Measurements from ENCODE around the gene SP140. TPM values are rescaled to one million over a fixed set of nuclear protein-coding genes. Genes with fewer than 3 reads are reported as not detected.
"Not testable (repeated sequence)": the region's sequence is repeated elsewhere in the genome, so short reads cannot be mapped to it uniquely, and the experiment has no call there.

The SP140 gene
- total and polyA plus RNA-seq, 2 of the 13 experiments (the other 11 are each of a cell fraction or from before 2014, with no cell fraction given) = 0.57 to 0.80 TPM

DNA sequence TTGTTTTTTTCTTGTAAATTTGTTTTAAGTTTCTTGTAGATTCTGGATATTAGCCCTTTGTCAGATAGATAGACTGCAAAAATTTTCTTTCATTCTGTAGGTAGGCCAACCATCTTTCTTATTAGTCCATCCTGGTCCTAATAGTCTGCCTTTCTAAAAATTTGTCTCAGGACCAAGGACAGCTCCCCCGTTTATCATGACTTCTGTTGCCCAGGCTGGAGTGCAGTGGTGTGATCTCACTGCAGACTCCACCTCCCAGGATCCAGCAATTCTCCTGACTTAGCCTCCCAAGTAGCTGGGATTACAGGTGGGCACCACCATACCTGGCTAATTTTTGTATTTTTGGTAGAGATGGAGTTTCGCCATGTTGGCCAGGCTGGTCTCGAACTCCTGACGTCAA is 63.8 kb downstream of the SP140 start:
- POLR2A ChIA-PET; H2AFZ ChIP-seq (ENCODE audit: low read length); H3K4me1 ChIP-seq (ENCODE audit: insufficient read depth, low read length); H3K4me3 ChIP-seq (replicated peaks in 1 of 3; ENCODE audit: insufficient read depth in 1 of 3, low read depth in 2 of 3, low read length in 3 of 3); H3K4me2 ChIP-seq (ENCODE audit: low read depth, low read length); FAIRE-seq; H3K9me3 ChIP-seq (ENCODE audit: low read length); in situ Hi-C loops (cut with HindIII; ENCODE audit: extremely low pct_ligation_motif_present, low pct_unique_long_range_greater_than_20kb); CTCF ChIA-PET (ENCODE audit: low intra/inter-chr PET ratio, low total read pairs); H4K20me1 ChIP-seq (ENCODE audit: insufficient read depth, low read length); H3K9ac ChIP-seq (ENCODE audit: insufficient read depth, low read depth, low read length); H3K27me3 ChIP-seq (ENCODE audit: control insufficient read depth in 1 of 2, insufficient read depth in 2 of 2, low read length in 2 of 2); H3K27ac ChIP-seq (ENCODE audit: extremely low read length, insufficient read depth, low read length); H3K79me2 ChIP-seq (ENCODE audit: insufficient read depth, low read length); BruUV-seq (replicated peaks); H3K36me3 ChIP-seq (replicated peaks in 1 of 2; ENCODE audit: control insufficient read depth in 1 of 2, insufficient read depth in 2 of 2, low read length in 2 of 2); intact Hi-C loops (cut with micrococcal nuclease; ENCODE audit: unreplicated experiment): not testable (repeated sequence)
- ATAC-seq (peak; percentile 36; the same call in 1 of the 3 replicates), DNase-seq (ENCODE audit: low spot score) (peak; percentile 31)
- TF ChIP-seq EHMT2 (IDR thresholded peaks at IDR 0.05; ENCODE audit: borderline replicate concordance, low read depth, low read length) (peak; percentile 68), KLF16 (CRISPR knock-in tag; IDR thresholded peaks at IDR 0.05) (peak in 1 of 2 experiments; percentile 63; a peak in 1 of 4 replicates), FOXK1 (CRISPR knock-in tag; IDR thresholded peaks at IDR 0.05; ENCODE audit: borderline replicate concordance, low read depth) (peak; percentile 33; the same call in 1 of the 2 replicates), ZNF331 (CRISPR knock-in tag; IDR thresholded peaks at IDR 0.05) (0 out of 2 replicates have a peak, but pooled peaks have one; percentile 46), MIER2 (CRISPR knock-in tag; IDR thresholded peaks at IDR 0.05) (peak; percentile 96), ELF3 (CRISPR knock-in tag; IDR thresholded peaks at IDR 0.05) (0 out of 2 replicates have a peak, but pooled peaks have one; percentile 32), NKX3-1 (CRISPR knock-in tag; IDR thresholded peaks at IDR 0.05) (peak; percentile 46; the same call in 1 of the 2 replicates), ZSCAN9 (CRISPR knock-in tag; IDR thresholded peaks at IDR 0.05; ENCODE audit: borderline replicate concordance) (peak; percentile 82; the same call in 1 of the 2 replicates), ZNF232 (CRISPR knock-in tag; IDR thresholded peaks at IDR 0.05; ENCODE audit: borderline replicate concordance) (peak; percentile 77; the same call in 1 of the 2 replicates), SALL1 (CRISPR knock-in tag; IDR thresholded peaks at IDR 0.05) (peak; percentile 37; the same call in 1 of the 2 replicates), ZNF441 (CRISPR knock-in tag; IDR thresholded peaks at IDR 0.05; ENCODE audit: borderline replicate concordance) (0 out of 2 replicates have a peak, but pooled peaks have one; percentile 51), ERF (CRISPR knock-in tag; IDR thresholded peaks at IDR 0.05) (0 out of 2 replicates have a peak, but pooled peaks have one; percentile 34)
- TF ChIP-seq, protein P1, sequence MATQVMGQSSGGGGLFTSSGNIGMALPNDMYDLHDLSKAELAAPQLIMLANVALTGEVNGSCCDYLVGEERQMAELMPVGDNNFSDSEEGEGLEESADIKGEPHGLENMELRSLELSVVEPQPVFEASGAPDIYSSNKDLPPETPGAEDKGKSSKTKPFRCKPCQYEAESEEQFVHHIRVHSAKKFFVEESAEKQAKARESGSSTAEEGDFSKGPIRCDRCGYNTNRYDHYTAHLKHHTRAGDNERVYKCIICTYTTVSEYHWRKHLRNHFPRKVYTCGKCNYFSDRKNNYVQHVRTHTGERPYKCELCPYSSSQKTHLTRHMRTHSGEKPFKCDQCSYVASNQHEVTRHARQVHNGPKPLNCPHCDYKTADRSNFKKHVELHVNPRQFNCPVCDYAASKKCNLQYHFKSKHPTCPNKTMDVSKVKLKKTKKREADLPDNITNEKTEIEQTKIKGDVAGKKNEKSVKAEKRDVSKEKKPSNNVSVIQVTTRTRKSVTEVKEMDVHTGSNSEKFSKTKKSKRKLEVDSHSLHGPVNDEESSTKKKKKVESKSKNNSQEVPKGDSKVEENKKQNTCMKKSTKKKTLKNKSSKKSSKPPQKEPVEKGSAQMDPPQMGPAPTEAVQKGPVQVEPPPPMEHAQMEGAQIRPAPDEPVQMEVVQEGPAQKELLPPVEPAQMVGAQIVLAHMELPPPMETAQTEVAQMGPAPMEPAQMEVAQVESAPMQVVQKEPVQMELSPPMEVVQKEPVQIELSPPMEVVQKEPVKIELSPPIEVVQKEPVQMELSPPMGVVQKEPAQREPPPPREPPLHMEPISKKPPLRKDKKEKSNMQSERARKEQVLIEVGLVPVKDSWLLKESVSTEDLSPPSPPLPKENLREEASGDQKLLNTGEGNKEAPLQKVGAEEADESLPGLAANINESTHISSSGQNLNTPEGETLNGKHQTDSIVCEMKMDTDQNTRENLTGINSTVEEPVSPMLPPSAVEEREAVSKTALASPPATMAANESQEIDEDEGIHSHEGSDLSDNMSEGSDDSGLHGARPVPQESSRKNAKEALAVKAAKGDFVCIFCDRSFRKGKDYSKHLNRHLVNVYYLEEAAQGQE (IDR thresholded peaks at IDR 0.05; ENCODE audit: borderline replicate concordance in 1 of 2, low read depth in 1 of 2, low read length in 2 of 2) = peak; percentile 67 to 94
- 75% methylated on average over 4 of the region's 4 CpGs for WGBS (ENCODE audit: low lambda C conversion rate)
